ENCODE measurements around the gene ADPRHL1.

Gene ADPRHL1

DNA sequence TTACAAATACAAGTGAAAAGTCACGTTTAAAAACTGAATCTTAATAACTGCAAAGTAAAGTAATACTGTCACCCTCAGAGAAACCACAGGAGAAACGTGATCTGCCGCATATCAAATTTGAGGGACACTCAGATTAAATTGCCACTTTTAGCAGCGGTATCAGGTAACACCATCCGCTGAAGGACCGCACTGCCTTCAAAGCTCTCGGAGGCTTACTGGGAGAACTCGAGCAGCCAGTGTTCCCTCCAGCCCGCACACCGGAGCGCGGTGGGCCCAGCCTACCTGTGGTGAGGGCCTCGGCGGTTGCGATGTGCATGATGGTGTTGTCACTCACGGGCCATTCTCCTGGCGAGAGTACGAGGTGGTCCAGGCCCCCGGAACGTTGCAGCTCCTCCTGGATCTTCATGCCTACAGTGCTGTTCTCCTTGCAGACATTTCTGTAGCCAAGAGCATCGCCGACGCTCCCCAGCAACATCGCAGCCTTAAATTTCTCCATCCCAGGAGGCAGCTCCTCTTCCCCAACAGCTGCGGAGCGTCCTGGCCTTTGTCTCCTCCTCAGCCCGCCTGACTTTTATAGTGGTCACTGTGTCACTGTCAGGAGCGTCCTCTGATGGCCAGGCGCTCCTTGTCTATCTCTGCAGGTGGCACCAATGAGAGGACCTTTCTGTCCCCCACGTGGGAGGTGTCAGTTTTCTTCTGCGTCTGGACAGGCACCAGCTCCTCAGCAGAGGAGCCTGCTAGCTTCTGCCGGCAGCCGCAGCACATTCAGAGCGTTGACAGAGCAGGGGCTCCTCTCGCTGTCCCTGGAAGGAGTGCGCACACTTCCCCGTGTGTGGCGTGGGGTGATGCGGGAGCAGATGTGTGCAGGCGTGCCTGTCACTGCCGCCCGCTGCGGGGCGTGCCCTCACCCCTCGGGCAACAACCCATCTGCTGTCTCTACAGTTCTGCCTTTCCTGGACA lies at the start of gene ADPRHL1:
Gene ADPRHL1, minus strand, starts transcription at position 547 of the 960 bp plus-strand sequence. Its CDS starts 51 bp downstream, at position 496.
- no peak for DNase-seq (ENCODE audit: low spot score)

- DNase-seq (ENCODE audit: low spot score), result no peak
Measured at GRCh38 chr13:113502686-113503085, 49.4 kb upstream of the ADPRHL1 start.

GRCh38 chr13:113500530-113501265 lies 47.4 kb upstream of the ADPRHL1 start:
- DNase-seq (ENCODE audit: low spot score), result no peak

DNA sequence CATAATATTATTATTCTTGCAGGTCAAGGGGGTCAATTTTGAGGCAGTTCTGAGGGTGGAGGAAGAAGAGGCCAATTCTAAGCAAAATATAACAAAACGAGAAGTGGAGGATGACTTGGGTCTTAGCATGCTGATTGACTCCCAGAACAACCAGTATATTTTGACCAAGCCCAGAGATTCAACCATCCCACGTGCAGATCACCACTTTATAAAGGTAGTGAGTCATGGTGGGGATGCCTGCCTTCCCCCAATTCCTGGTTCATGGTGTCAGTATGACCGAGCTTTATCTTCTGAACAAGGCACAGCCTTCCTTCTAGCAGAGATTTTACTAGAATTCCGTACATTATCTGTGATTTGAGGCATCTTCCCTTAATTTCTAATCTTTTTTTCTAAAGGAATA lies 46.6 kb upstream of the ADPRHL1 start:
- no peak for DNase-seq (ENCODE audit: low spot score)

- no peak for DNase-seq (ENCODE audit: low spot score)
Measured at GRCh38 chr13:113498905-113499304, 45.6 kb upstream of the ADPRHL1 start.

GRCh38 chr13:113497217-113497616 lies 43.9 kb upstream of the ADPRHL1 start:
- no peak for DNase-seq (ENCODE audit: low spot score)

GRCh38 chr13:113495494-113496210 lies 42.4 kb upstream of the ADPRHL1 start:
- DNase-seq (ENCODE audit: low spot score), result no peak

GRCh38 chr13:113493315-113493951 lies 40.1 kb upstream of the ADPRHL1 start:
- DNase-seq (ENCODE audit: low spot score), result no peak

DNA sequence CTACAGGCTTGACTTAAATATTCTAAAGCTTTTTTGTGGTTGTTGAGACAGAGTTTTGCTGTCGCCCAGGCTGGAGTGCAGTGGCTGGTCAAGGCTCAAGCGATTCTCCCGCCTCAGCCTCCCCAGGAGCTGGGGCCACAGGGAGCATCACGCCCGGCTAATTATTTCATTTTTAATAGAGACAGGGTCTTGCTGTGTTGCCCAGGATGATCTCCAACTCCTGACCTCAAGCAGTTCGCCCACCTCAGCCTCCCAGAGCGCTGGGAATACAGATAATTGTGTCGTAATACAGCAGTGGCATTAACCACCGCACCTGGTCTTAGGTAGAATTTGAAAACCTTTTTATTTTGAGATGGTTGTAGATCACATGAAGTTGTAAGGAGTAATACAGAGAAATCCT lies 38.7 kb upstream of the ADPRHL1 start:
- DNase-seq (ENCODE audit: low spot score), result no peak

GRCh38 chr13:113491418-113491883 lies 38.2 kb upstream of the ADPRHL1 start:
- DNase-seq (ENCODE audit: low spot score), result no peak

- DNase-seq (ENCODE audit: low spot score), result peak; percentile 96
Measured at GRCh38 chr13:113490496-113491417, 37.5 kb upstream of the ADPRHL1 start, which contains the start of gene DCUN1D2. DCUN1D2 (minus strand) TSS chr13:113490711; CDS start chr13:113490669, 42 bp downstream.

DNA sequence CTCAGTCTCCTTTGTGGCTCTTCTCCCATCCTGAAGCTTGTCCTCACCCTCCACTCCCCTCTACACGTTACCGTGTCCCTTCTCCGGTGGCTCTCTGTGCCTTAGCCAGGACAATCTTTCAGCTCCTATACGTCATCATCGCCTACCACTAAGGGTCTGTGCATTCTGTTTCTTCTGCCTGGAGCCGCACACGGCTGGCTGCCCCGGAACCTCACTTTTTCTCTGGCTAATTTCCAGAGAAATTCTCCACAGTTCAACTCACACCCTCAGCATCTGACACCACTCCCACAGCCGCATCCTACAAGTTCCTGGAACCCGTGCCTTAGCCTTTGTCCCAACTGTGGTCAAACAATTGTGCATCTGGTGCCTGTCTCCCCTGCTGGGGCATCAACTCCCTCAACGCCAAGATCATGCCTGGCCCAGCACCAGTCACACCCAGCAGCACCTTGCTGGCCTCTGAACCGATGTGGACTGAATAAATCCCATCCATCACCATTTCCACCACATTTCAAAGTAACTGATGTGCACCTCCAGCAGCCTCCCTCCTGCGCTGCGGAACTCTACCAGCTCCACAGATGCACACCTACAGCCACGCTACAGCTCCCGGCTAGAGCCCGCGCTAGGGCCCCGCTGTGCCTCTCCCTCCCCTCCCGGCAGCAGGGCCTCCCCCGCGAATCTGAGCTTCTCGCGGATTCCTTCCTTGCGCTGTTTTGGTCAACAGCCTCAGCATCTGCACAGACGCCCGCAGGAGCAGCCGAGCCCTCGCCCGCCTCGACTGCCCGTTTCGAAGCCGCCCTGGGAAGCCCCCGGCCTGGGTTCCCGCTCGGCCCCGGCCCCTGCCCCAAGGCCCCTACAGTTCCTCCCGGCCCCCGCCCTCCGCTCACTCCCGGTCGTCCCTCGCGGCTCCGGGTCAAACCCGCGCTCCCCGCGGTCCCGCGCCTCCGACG lies 36.5 kb upstream of the ADPRHL1 start:
- DNase-seq (ENCODE audit: low spot score), result peak; percentile 53

GRCh38 chr13:113489171-113489548 lies 35.9 kb upstream of the ADPRHL1 start:
- DNase-seq (ENCODE audit: low spot score), result no peak

DNA sequence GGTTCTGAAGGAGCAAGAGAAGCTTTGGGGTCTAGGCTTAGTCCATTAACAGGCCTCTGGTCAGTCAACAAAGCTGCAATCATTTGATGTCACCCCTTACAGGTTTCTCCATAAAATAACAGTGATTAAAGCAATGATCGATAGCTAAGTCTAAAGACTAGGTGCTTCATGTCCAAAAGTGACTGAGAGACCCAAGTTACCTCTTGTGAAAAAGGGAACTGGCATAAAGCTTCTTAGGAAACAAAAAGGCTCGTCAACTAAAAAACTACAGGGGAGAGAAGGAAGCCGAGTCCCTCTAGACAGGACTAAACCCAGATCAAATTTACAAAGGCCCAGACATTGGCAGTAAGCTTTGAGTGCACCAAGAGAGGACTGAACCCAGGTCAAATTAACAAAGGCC lies 35.0 kb upstream of the ADPRHL1 start:
- DNase-seq (ENCODE audit: low spot score), result no peak

DNA sequence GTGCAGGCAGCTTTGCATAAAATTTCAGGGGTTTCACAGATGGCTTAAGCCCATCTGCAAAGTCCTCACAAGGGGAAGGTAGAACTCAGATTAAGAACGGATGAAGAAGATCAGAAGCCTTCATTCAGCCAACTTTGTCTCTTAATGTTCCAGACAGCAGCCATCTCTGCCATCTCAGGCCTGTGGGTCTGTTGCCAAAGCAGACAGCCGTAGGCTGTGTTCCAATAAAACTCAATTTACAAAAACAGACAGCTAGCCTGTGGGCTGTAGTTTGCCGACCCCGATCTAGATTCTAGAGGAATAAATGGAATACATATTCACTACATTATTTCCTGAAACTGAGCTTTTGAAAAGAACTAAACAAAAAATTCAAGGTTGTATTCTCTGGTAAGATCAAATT lies 33.4 kb upstream of the ADPRHL1 start:
- no peak for DNase-seq (ENCODE audit: low spot score)

- no peak for DNase-seq (ENCODE audit: low spot score)
Measured at GRCh38 chr13:113485545-113485944, 32.3 kb upstream of the ADPRHL1 start.

DNA sequence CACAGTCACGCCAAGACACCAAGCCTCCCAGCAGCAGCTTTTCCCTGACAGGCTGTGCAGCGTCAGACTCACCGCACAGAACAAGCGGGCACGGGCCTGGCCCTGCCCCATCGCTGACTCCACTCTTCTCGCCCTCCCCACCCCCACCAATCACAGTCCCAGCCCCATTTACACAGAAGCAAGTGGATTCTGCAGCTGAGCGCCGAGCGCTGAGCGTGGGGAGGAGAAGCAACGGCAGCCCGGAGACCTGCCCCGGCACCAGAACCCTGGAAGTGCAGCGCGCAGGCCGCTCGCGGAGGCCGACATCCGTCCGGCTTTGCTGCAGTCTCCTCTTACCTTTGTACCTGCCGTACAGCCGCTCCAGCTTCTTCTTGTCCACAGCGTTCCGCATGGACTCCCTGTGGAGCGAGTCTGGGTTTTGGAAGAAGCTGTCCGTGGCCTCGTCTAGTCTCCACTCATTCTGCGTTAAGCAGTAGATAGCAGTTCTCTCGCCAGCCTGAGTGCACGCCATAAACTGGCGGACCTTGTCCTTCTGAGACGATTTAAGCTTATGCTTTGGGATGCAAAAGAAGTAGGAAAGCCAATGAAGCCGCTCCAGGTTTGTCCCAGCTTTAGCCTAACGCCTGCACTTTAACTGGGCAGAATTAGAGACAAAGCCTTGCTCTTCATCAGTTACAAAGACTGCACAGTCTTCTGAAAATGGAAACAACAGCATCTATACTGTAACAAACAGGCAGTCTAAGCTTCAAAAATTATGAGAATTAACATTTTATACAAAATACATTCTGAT lies 30.4 kb upstream of the ADPRHL1 start:
- DNase-seq (ENCODE audit: low spot score), result no peak

- DNase-seq (ENCODE audit: low spot score), result no peak
Measured at GRCh38 chr13:113483081-113483480, 29.8 kb upstream of the ADPRHL1 start.

GRCh38 chr13:113479179-113479578 lies 25.9 kb upstream of the ADPRHL1 start:
- no peak for DNase-seq (ENCODE audit: low spot score)

All from putamen (tissue), 1 donor.